K562 (cell line): Measurements from ENCODE around the gene HMBS. TPM values are rescaled to one million over a fixed set of nuclear protein-coding genes. Genes with fewer than 3 reads are reported as not detected.
A peak's percentile ranks its signal among the peaks of the same experiment; 100 is the strongest.

Experiments
- CBFB ChIP-seq: sonication (generic); formaldehyde crosslinking; IDR thresholded peaks from 2 replicates; pipeline ENCODE4 v1.4.0; 2020; ENCODE audit warnings: mild to moderate bottlenecking, missing genetic modification reagents
- CHAMP1 ChIP-seq: fragments of 450-650 bp; IDR thresholded peaks from 2 replicates; pipeline ENCODE4 v1.6.1; 2016; ENCODE audit warnings: mild to moderate bottlenecking
- E2F3 ChIP-seq: fragments of 250-450 bp; sonication (Bioruptor Pico); IDR thresholded peaks from 2 replicates; pipeline ENCODE4 v1.4.0; 2020; ENCODE audit warnings: mild to moderate bottlenecking
- FOXA3 ChIP-seq, 2 experiments: fragments of 450-650 bp in 1 of 2; sonication (generic) in 1 of 2; formaldehyde crosslinking; IDR thresholded peaks in 1 of 2; conservative IDR thresholded peaks in 1 of 2; 2 replicates each; pipeline versions ENCODE4 v1.4.0 to v1.8.0; 2020 to 2022; ENCODE audit warnings: mild to moderate bottlenecking in 2 of 2, missing genetic modification reagents in 1 of 2
- MBD2 ChIP-seq: sonication (generic); IDR thresholded peaks from 2 replicates; pipeline ENCODE4 v1.6.1; 2016; ENCODE audit warnings: low read depth, borderline replicate concordance
- MNT ChIP-seq, 2 experiments: fragments of 450-650 bp; conservative IDR thresholded peaks; 2 replicates each; pipeline ENCODE4 v1.6.1; 2017; ENCODE audit warnings: mild to moderate bottlenecking in 2 of 2, moderate library complexity in 2 of 2
- NFYB ChIP-seq: IDR thresholded peaks from 2 replicates; pipeline ENCODE4 v1.6.1; 2011; ENCODE audit warnings: mild to moderate bottlenecking, moderate library complexity; ENCODE audit not compliant: insufficient read length; ENCODE audit errors: extremely low read depth
- NRF1 ChIP-seq, 2 experiments: fragments of 450-650 bp; IDR thresholded peaks in 1 of 2; conservative IDR thresholded peaks in 1 of 2; 2 replicates each; pipeline ENCODE4 v1.6.1; 2014; ENCODE audit warnings: mild to moderate bottlenecking in 2 of 2
- PTRF ChIP-seq: fragments of 450-650 bp; IDR thresholded peaks from 2 replicates; pipeline ENCODE4 v1.6.1; 2016; ENCODE audit warnings: mild to moderate bottlenecking, missing genetic modification characterization, missing compliant biosample characterization
- RCOR1 ChIP-seq, 2 experiments: IDR thresholded peaks; 2 replicates each; pipeline ENCODE4 v1.6.1; 2012; ENCODE audit warnings: low read depth in 2 of 2, low read length in 2 of 2, borderline replicate concordance in 1 of 2, improper control_type of control experiment in 1 of 2
- SFPQ ChIP-seq: fragments of 200-400 bp; formaldehyde crosslinking; IDR thresholded peaks from 2 replicates; pipeline ENCODE4 v1.6.1; 2017; ENCODE audit warnings: mild to moderate bottlenecking, low read depth, low read length, moderate library complexity
- SOX6 ChIP-seq: fragments of 450-650 bp; IDR thresholded peaks from 2 replicates; pipeline ENCODE4 v1.6.1; 2014; ENCODE audit warnings: mild to moderate bottlenecking
- SP1 ChIP-seq: sonication (generic); formaldehyde crosslinking; IDR thresholded peaks from 2 replicates; pipeline ENCODE4 v1.8.1; 2022; ENCODE audit warnings: mild to moderate bottlenecking, missing genetic modification reagents
- SPI1 ChIP-seq: IDR thresholded peaks from 2 replicates; pipeline ENCODE4 v1.6.1; 2011; ENCODE audit warnings: low read depth, low read length, control low read depth, borderline replicate concordance
- TEAD2 ChIP-seq: fragments of 450-650 bp; IDR thresholded peaks from 2 replicates; pipeline ENCODE4 v1.6.1; 2016; ENCODE audit warnings: missing genetic modification characterization, control low read depth, missing compliant biosample characterization
- ZBTB49 ChIP-seq: sonication (generic); formaldehyde crosslinking; IDR thresholded peaks from 2 replicates; pipeline ENCODE4 v1.8.0; 2022; ENCODE audit warnings: missing genetic modification reagents, mild to moderate bottlenecking, borderline replicate concordance
- ZNF589 ChIP-seq: fragments of 200-800 bp; sonication (Bioruptor generic); IDR thresholded peaks from 2 replicates; pipeline ENCODE4 v1.6.1; 2016; ENCODE audit warnings: low read depth, missing genetic modification characterization, missing compliant biosample characterization
- polyA plus RNA-seq, 8 experiments: library from polyadenylated mRNA; depleted of rRNA in 4 of 8; stranded (reverse) in 5 of 8; unstranded in 3 of 8; fragments of >200 nt; fragmentation: Nextera tagmentation in 2 of 8; fragmentation: Illumina TruSeq in 1 of 8; extraction: Ambion mirVana in 2 of 8; extraction: Trizol in 1 of 8; gene quantifications; 2 replicates each; pipeline versions ENCODE4 v1.2.1 to v1.2.3, GENCODE V29; 2011 to 2014; ENCODE audit warnings: inconsistent platforms in 1 of 8, missing spikeins in 1 of 8
- total RNA-seq, 7 experiments: library from RNA; depleted of rRNA in 6 of 7; stranded (reverse); fragments of >200 nt in 6 of 7; fragmentation: Illumina TruSeq in 2 of 7; extraction: Trizol in 2 of 7; gene quantifications; 2 replicates each; pipeline versions ENCODE4 v1.2.1 to v1.2.3, GENCODE V29; 2011 to 2021; ENCODE audit warnings: low replicate concordance in 1 of 7

Gene HMBS
- total and polyA plus RNA-seq, 9 of the 15 experiments (the other 6 are each of a cell fraction or from before 2014, with no cell fraction given), result 56.9 to 385 (median 286) TPM

- TF ChIP-seq MNT (conservative IDR thresholded peaks at IDR 0.05) (peak; percentile 72 to 81), ZBTB49 (0 out of 2 replicates have a peak, but pooled peaks have one; percentile 60), PTRF (no peak), SP1 (CRISPR knock-in tag) (peak; percentile 80), NRF1 (conservative IDR thresholded peaks at IDR 0.05 in 1 of 2, IDR thresholded peaks at IDR 0.05 in 1 of 2) (peak; percentile 87 to 88), SPI1 (0 out of 2 replicates have a peak, but pooled peaks have one; percentile 22), SFPQ (no peak), NFYB (no peak), MBD2 (peak; percentile 50; the same call in 1 of the 2 replicates), E2F3 (CRISPR knock-in tag) (peak; percentile 58; the same call in 1 of the 2 replicates), SOX6 (peak; percentile 54; the same call in 1 of the 2 replicates), ZNF589 (peak; percentile 37; the same call in 1 of the 2 replicates), CHAMP1 (no peak), TEAD2 (tag) (no peak), RCOR1 (IDR thresholded peaks at IDR 0.05; ENCODE audit: borderline replicate concordance in 1 of 2, low read depth in 2 of 2, low read length in 2 of 2) (peak; percentile 15 to 61; a peak in 3 of 4 replicates), FOXA3 (CRISPR knock-in tag; conservative IDR thresholded peaks at IDR 0.05 in 1 of 2, IDR thresholded peaks at IDR 0.05 in 1 of 2) (peak; percentile 60 to 90), CBFB (CRISPR knock-in tag) (no peak)
Observed at GRCh38 chr11:119106564-119107537, 22.2 kb downstream of the HMBS start, which contains the start of gene C2CD2L (continued).
